ENCODE data around the gene TCF12.

TCF12 gene

DNA sequence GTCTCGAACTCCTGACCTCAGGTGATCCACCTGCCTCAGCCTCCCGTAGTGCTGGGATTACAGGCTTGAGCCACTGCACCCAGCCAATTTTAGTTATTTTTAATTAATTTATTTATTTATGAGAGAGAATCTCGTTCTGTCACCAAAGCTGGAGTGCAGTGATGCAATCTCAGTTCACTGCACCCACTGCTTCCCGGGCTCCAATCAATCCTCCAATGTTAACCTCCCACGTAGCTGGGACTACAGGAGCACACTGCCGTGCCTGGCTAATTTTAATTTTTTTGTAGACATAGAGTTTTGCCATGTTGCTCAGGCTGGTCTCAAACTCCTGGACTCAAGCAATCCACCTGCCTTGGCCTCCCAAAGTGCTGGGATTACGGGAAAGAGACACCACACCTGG lies 137.9 kb downstream of the TCF12 start:
- H3K4me1 ChIP-seq (ENCODE audit: control insufficient read depth in 1 of 2, insufficient read depth in 2 of 2, low read length in 2 of 2), result peaks cover 0 to 25% of the 10 kb centered on the region in 2 donors
- no peaks in the 10 kb centered on the region for H3K36me3 ChIP-seq (ENCODE audit: control insufficient read depth in 1 of 2, insufficient read depth in 2 of 2, low read length in 2 of 2)
- H3K27me3 ChIP-seq (ENCODE audit: low read depth, low read length), result no peaks in the 10 kb centered on the region
- H3K27ac ChIP-seq (ENCODE audit: low read length), result no peak overlapping the region
- H3K9me3 ChIP-seq (ENCODE audit: control insufficient read depth in 1 of 2, low read length in 2 of 2), result no peaks in the 10 kb centered on the region
- H3K4me3 ChIP-seq (ENCODE audit: low read depth in 1 of 2, low read length in 2 of 2), result no peak overlapping the region

DNA sequence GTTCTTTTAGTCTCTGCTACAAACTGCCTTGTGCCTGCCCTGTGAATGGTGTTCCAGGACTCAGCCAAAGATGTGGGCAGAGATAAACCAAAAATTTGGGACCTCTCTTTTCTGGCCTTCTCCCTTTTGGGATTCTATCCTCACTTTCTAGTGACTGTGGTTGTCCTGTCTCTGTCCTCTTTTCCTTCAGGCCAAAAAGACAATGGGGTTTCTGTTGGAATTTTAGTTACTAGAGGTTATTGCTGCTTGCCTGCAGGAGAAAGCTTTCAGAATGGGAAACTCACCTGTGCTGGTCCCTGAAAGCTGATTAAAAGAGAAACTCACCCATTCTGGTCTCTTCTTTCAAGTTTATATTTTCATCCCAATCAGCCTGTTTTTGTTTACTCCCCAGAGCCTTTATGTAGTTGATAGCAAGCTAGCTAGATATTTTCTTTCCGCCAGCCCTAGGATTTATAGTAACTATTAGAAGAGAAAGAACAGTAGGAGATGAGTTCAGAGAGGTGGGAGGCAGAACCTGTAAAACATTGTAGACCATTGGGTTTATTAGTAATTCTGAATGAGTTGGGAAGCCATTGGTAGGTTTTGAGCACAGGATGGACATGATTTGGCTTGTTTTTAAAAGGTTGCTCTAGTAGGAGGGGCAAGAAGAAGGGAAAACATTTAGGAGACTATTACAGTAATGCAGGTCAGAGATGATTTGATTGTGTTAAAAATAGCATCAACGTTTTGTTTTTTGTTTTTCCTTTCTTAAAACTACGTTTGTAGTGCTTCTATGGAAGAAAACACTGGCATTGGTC lies 138.9 kb downstream of the TCF12 start:
- no peaks in the 10 kb centered on the region for H3K36me3 ChIP-seq (ENCODE audit: control insufficient read depth in 1 of 2, insufficient read depth in 2 of 2, low read length in 2 of 2)
- H3K27me3 ChIP-seq (ENCODE audit: low read depth, low read length), result no peaks in the 10 kb centered on the region
- H3K9me3 ChIP-seq (ENCODE audit: control insufficient read depth in 1 of 2, low read length in 2 of 2), result no peaks in the 10 kb centered on the region
- H3K4me3 ChIP-seq (ENCODE audit: low read depth in 1 of 2, low read length in 2 of 2), result no peak overlapping the region
- peaks cover 0 to 25% of the 10 kb centered on the region in 2 donors for H3K4me1 ChIP-seq (ENCODE audit: control insufficient read depth in 1 of 2, insufficient read depth in 2 of 2, low read length in 2 of 2)
- H3K27ac ChIP-seq (ENCODE audit: low read length), result no peak overlapping the region

- Histone ChIP-seq H3K9me3 (ENCODE audit: control insufficient read depth in 1 of 2, low read length in 2 of 2) (no peaks in the 10 kb centered on the region), H3K36me3 (ENCODE audit: control insufficient read depth in 1 of 2, insufficient read depth in 2 of 2, low read length in 2 of 2) (no peaks in the 10 kb centered on the region), H3K27me3 (ENCODE audit: low read depth, low read length) (no peaks in the 10 kb centered on the region), H3K4me1 (ENCODE audit: control insufficient read depth in 1 of 2, insufficient read depth in 2 of 2, low read length in 2 of 2) (peaks cover 0 to 23% of the 10 kb centered on the region in 2 donors), H3K4me3 (ENCODE audit: low read depth in 1 of 2, low read length in 2 of 2) (no peak overlapping the region), H3K27ac (ENCODE audit: low read length) (no peak overlapping the region)
These were observed 140.7 kb downstream of the TCF12 start for GRCh38 chr15:57059026-57059660.

DNA sequence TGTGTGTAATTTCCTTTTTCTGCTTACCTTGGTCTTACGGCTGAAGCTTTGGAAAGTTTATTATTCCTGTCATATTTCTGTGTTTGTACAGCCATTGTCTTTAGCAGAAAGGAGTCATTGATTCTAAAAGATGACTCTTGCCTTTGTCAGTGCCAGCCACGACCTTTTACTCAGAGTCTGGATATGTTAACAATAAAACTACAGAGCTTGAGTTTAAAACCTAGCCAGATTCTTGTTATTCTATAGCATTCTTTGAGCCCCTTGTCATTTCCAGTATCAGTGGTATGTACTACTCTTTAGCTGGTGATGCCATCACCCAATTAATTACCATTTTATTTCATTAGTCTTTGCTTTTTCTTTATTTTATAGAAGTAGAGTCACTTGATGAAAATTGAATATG lies 142.4 kb downstream of the TCF12 start:
- H3K36me3 ChIP-seq (ENCODE audit: control insufficient read depth in 1 of 2, insufficient read depth in 2 of 2, low read length in 2 of 2), result no peaks in the 10 kb centered on the region
- H3K9me3 ChIP-seq (ENCODE audit: control insufficient read depth in 1 of 2, low read length in 2 of 2), result no peaks in the 10 kb centered on the region
- no peak overlapping the region for H3K27ac ChIP-seq (ENCODE audit: low read length)
- H3K4me3 ChIP-seq (ENCODE audit: low read depth in 1 of 2, low read length in 2 of 2), result no peak overlapping the region
- peaks cover 0 to 19% of the 10 kb centered on the region in 2 donors for H3K4me1 ChIP-seq (ENCODE audit: control insufficient read depth in 1 of 2, insufficient read depth in 2 of 2, low read length in 2 of 2)
- H3K27me3 ChIP-seq (ENCODE audit: low read depth, low read length), result no peaks in the 10 kb centered on the region

DNA sequence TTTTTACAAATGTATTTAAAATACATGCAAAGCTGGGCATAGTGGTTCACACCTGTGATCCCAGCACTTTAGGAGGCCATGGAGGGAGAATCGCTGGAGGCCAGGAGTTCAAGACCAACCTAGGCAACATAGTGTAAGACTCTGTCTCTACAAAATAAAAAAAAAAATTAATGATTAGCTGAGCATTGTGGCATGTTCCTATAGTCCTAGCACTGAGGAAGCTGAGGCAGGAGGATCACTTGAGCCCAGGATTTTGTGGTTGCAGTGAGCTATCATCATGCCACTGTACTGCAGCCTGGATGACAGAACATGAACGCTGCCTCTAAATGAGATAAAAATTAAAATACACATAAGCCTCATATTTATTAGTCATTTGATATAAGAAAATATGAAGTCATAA lies 142.8 kb downstream of the TCF12 start:
- Histone ChIP-seq H3K4me3 (ENCODE audit: low read depth in 1 of 2, low read length in 2 of 2) (no peak overlapping the region), H3K27me3 (ENCODE audit: low read depth, low read length) (no peaks in the 10 kb centered on the region), H3K27ac (ENCODE audit: low read length) (no peak overlapping the region), H3K9me3 (ENCODE audit: control insufficient read depth in 1 of 2, low read length in 2 of 2) (no peaks in the 10 kb centered on the region), H3K4me1 (ENCODE audit: control insufficient read depth in 1 of 2, insufficient read depth in 2 of 2, low read length in 2 of 2) (peaks cover 0 to 19% of the 10 kb centered on the region in 2 donors), H3K36me3 (ENCODE audit: control insufficient read depth in 1 of 2, insufficient read depth in 2 of 2, low read length in 2 of 2) (no peaks in the 10 kb centered on the region)

GRCh38 chr15:57061696-57062095 lies 143.3 kb downstream of the TCF12 start:
- Histone ChIP-seq H3K27ac (ENCODE audit: low read length) (no peak overlapping the region), H3K4me1 (ENCODE audit: control insufficient read depth in 1 of 2, insufficient read depth in 2 of 2, low read length in 2 of 2) (peaks cover 0 to 19% of the 10 kb centered on the region in 2 donors), H3K27me3 (ENCODE audit: low read depth, low read length) (no peaks in the 10 kb centered on the region), H3K4me3 (ENCODE audit: low read depth in 1 of 2, low read length in 2 of 2) (no peak overlapping the region), H3K9me3 (ENCODE audit: control insufficient read depth in 1 of 2, low read length in 2 of 2) (no peaks in the 10 kb centered on the region), H3K36me3 (ENCODE audit: control insufficient read depth in 1 of 2, insufficient read depth in 2 of 2, low read length in 2 of 2) (no peaks in the 10 kb centered on the region)

GRCh38 chr15:57064033-57064432 lies 145.6 kb downstream of the TCF12 start:
- no peaks in the 10 kb centered on the region for H3K27me3 ChIP-seq (ENCODE audit: low read depth, low read length)
- H3K4me3 ChIP-seq (ENCODE audit: low read depth in 1 of 2, low read length in 2 of 2), result no peak overlapping the region
- no peaks in the 10 kb centered on the region for H3K9me3 ChIP-seq (ENCODE audit: control insufficient read depth in 1 of 2, low read length in 2 of 2)
- no peaks in the 10 kb centered on the region for H3K36me3 ChIP-seq (ENCODE audit: control insufficient read depth in 1 of 2, insufficient read depth in 2 of 2, low read length in 2 of 2)
- no peak overlapping the region for H3K27ac ChIP-seq (ENCODE audit: low read length)
- peaks cover 0 to 4% of the 10 kb centered on the region in 2 donors for H3K4me1 ChIP-seq (ENCODE audit: control insufficient read depth in 1 of 2, insufficient read depth in 2 of 2, low read length in 2 of 2)

- Histone ChIP-seq H3K9me3 (ENCODE audit: control insufficient read depth in 1 of 2, low read length in 2 of 2) (no peaks in the 10 kb centered on the region), H3K27me3 (ENCODE audit: low read depth, low read length) (no peaks in the 10 kb centered on the region), H3K4me1 (ENCODE audit: control insufficient read depth in 1 of 2, insufficient read depth in 2 of 2, low read length in 2 of 2) (no peaks in the 10 kb centered on the region), H3K36me3 (ENCODE audit: control insufficient read depth in 1 of 2, insufficient read depth in 2 of 2, low read length in 2 of 2) (no peaks in the 10 kb centered on the region), H3K4me3 (ENCODE audit: low read depth in 1 of 2, low read length in 2 of 2) (no peak overlapping the region), H3K27ac (ENCODE audit: low read length) (no peak overlapping the region)
These were observed 151.0 kb downstream of the TCF12 start for GRCh38 chr15:57069423-57069822.

GRCh38 chr15:57070674-57071073 lies 152.2 kb downstream of the TCF12 start:
- Histone ChIP-seq H3K27ac (ENCODE audit: low read length) (no peak overlapping the region), H3K9me3 (ENCODE audit: control insufficient read depth in 1 of 2, low read length in 2 of 2) (no peaks in the 10 kb centered on the region)

GRCh38 chr15:57079446-57079845 lies 161.0 kb downstream of the TCF12 start:
- Histone ChIP-seq H3K4me3 (ENCODE audit: low read depth in 1 of 2, low read length in 2 of 2) (no peak overlapping the region), H3K36me3 (ENCODE audit: control insufficient read depth in 1 of 2, insufficient read depth in 2 of 2, low read length in 2 of 2) (no peaks in the 10 kb centered on the region), H3K27ac (ENCODE audit: low read length) (no peak overlapping the region), H3K9me3 (ENCODE audit: control insufficient read depth in 1 of 2, low read length in 2 of 2) (no peaks in the 10 kb centered on the region), H3K27me3 (ENCODE audit: low read depth, low read length) (no peaks in the 10 kb centered on the region), H3K4me1 (ENCODE audit: control insufficient read depth in 1 of 2, insufficient read depth in 2 of 2, low read length in 2 of 2) (peaks cover 0 to 33% of the 10 kb centered on the region in 2 donors)

More at GRCh38 chr15:57070674-57071073, 152.2 kb downstream of the TCF12 start:
- H3K4me1 ChIP-seq (ENCODE audit: control insufficient read depth in 1 of 2, insufficient read depth in 2 of 2, low read length in 2 of 2), result no peaks in the 10 kb centered on the region
- H3K4me3 ChIP-seq (ENCODE audit: low read depth in 1 of 2, low read length in 2 of 2), result no peak overlapping the region
- no peaks in the 10 kb centered on the region for H3K27me3 ChIP-seq (ENCODE audit: low read depth, low read length)
- no peaks in the 10 kb centered on the region for H3K36me3 ChIP-seq (ENCODE audit: control insufficient read depth in 1 of 2, insufficient read depth in 2 of 2, low read length in 2 of 2)

- Histone ChIP-seq H3K27me3 (ENCODE audit: low read depth, low read length) (no peaks in the 10 kb centered on the region), H3K4me3 (ENCODE audit: low read depth in 1 of 2, low read length in 2 of 2) (no peak overlapping the region), H3K27ac (ENCODE audit: low read length) (no peak overlapping the region), H3K36me3 (ENCODE audit: control insufficient read depth in 1 of 2, insufficient read depth in 2 of 2, low read length in 2 of 2) (no peaks in the 10 kb centered on the region), H3K4me1 (ENCODE audit: control insufficient read depth in 1 of 2, insufficient read depth in 2 of 2, low read length in 2 of 2) (peaks cover 0 to 34% of the 10 kb centered on the region in 2 donors), H3K9me3 (ENCODE audit: control insufficient read depth in 1 of 2, low read length in 2 of 2) (no peaks in the 10 kb centered on the region)
These were observed 161.6 kb downstream of the TCF12 start for GRCh38 chr15:57079931-57080620.

Measured in muscle layer of duodenum (tissue), 2 donors.